Cerebellar nuclear complex (tissue), 1 donor: Measurements from ENCODE around the gene SCRN1.
"Not testable (repeated sequence)": the region's sequence is repeated elsewhere in the genome, so short reads cannot be mapped to it uniquely, and the experiment has no call there.

Experiments
- DNase-seq, 2 experiments: peaks; one replicate each; lab custom pipeline; 2025; lab: John Stamatoyannopoulos, UW

SCRN1 gene

DNA sequence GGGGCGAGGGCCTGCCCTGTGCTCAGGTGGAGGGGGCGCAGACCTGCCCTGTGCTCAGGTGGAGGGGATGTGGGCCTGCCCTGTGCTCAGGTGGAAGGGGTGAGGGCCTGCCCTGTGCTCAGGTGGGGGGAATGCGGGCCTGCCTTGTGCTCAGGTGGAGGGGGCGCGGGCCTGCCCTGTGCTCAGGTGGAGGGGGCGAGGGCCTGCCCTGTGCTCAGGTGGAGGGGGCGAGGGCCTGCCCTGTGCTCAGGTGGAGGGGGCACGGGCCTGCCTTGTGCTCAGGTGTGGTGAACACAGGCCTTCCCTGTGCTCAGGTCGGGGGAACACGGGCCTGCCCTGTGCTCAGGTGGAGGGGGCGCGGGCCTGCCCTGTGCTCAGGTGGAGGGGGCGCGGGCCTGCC, 98.8 kb downstream of the SCRN1 start:
- not testable (repeated sequence) for DNase-seq

GRCh38 chr7:29890251-29890650, 99.3 kb downstream of the SCRN1 start:
- no peak for DNase-seq

DNA sequence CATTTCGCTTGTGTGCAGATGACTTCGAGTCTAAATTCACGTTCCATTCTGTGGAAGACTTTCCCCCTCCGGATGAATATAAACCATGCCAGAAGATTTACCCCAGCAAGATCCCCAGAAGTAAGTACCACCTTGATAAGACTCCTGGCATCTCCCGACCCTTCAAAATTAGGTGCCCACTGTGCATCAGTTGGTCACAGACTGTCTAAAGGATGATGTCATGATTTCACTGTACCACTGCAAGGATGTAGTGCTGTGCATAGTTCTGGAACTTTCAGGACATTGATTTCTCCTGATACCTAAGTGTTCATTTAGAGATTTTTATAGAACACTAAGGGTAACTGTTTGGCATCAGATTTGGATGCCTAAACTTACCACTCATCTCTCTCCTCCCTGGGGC, 100.3 kb downstream of the SCRN1 start:
- DNase-seq, result no peak

DNA sequence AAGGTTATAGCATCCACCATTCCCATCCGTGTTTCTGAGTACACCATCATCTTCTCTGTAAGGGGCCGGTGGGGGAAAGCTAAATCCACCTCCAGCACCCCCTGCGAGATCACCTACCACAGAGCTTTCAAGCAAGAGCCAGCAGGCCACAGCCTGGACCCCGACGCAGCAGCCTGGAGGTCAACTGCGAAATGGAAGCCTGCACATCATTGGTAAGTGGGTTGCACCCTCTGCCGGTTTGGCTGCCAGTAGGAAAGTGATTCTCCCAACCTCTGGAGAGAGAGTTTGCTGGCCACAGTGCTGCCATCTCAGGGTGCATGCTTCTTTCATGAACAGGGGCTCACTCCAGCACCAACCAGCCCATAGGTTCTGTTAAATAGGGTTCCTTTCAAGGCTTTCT, 101.6 kb downstream of the SCRN1 start:
- no peak for DNase-seq

DNA sequence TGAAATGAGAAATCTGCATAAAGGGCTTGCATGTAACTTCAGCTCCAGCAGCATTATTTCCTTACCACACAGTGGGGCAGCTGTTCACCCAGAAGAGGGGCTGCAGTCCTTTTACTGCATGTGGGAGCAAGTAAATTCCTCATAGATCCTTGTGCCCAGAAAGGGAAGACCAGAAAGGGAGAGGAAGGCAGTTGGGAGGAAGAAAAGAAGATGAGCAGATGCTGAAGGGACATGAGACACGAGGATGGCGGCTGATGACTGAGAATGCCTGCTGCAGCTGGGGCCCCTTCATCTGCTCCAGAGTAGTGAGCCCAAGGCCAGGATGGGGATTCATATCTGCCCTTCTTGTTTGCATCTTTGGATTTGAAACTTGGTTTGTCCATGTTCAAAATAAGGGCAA, 102.8 kb downstream of the SCRN1 start:
- no peak for DNase-seq

- no peak for DNase-seq
Observed at GRCh38 chr7:29885626-29886025, 104.0 kb downstream of the SCRN1 start.

- DNase-seq, result no peak
Observed at GRCh38 chr7:29884399-29885272, 105.0 kb downstream of the SCRN1 start.

DNA sequence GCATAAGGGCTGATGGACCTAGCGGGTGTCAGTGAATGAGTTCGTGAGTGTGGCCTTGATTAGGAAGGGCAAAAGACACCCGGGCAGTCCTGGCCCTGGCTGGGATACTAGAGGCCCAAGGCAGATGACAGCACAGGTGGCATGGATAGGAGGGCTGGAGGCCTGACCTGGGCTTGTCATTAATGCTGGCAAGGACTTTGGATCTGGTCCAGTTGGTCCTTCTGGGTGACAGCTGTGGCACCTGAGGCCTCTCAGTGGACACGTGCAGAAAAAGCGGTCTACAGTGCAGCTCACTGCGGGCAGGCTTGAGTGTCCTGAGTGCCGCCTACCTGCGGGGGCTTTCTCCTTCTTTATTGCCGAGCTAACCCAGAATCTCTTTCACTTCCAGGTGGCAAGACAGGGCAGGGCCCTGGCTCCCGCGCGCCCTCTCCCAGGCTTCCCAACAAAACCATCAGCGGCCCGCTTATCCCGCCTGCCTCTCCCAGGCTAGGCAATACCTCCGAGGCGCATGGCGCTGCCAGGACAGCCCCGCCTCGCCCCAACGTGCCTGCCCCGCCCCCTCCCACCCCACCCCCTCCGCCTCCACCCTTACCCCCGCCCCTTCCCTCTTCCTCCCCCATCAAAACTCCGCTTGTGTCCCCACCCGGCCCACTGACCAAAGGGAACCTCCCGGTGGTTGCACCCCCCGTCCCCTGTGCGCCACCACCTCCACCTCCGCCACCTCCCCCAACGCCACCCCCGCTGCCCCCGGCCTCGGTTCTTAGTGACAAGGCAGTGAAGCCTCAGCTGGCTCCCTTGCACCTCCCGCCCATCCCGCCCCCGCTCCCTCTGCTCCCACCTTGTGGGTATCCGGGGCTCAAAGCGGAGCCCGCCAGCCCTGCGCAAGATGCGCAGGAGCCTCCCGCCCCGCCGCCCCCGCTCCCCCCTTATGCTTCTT, 105.9 kb downstream of the SCRN1 start:
- DNase-seq, result peak; percentile 46 to 70

- no peak for DNase-seq
Observed at GRCh38 chr7:29882481-29882880, 107.1 kb downstream of the SCRN1 start.

GRCh38 chr7:29881724-29882123, 107.9 kb downstream of the SCRN1 start:
- DNase-seq, result no peak

- DNase-seq, result no peak
Observed at GRCh38 chr7:29879609-29880008, 110.0 kb downstream of the SCRN1 start.

GRCh38 chr7:29878081-29878688, 111.4 kb downstream of the SCRN1 start:
- DNase-seq, result peak in 1 of 2 experiments; percentile 44

DNA sequence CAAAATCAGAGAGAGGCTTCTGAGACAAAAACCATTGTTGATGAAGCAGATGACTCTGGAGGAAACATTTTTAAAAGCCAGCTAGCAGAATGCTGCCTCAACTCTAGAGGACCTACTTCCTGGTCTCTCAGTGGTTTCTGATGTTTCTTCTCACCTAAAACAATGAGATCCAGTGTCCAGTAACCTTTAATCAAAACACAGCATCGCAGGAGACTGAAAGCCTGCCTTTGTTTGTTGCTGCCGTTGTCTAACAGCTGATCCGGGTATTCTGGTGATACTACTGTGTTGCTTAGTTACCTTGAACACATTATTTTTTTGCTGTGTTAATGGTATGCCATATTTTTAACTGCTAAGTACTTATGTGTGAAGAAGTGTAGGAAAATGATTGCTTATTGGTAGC, 112.4 kb downstream of the SCRN1 start:
- DNase-seq, result no peak

- no peak for DNase-seq
Observed at GRCh38 chr7:29875741-29876140, 113.9 kb downstream of the SCRN1 start.

- DNase-seq, result no peak
Observed at GRCh38 chr7:29873644-29874294, 115.8 kb downstream of the SCRN1 start.

DNA sequence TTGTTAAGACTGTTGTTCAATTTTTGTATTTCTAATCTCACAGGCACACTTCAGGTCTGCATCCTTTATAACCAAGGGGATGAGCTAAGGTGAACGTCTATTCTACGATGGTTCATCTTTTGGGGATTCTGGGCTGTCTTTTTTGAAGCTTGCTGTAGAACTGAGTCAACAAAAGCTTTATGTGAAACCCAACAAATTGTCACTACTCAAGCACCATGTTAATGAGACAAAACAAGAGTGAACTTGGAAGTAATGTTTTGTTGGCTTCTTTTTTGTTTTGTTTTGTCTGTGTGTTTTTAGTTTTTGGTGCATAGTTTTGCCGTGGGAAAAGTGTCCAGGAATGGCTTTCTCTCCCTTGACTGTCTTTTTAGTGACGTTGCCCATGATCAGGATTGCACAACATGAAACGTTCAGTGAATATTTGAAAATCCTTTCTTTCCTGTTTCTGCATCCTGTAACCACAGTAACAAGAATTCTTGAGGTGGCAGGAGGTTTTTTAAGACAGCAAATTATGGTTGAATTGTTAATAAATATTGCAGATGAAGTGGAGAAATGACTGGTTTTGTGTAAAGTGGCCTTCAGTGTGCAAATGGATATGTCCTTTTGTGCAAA, 117.7 kb downstream of the SCRN1 start:
- no peak for DNase-seq
